OCI-LY1 (cell line): ENCODE measurements around the gene STKLD1.
A peak's percentile ranks its signal among the peaks of the same experiment; 100 is the strongest.

Experiments used
- H2AFZ ChIP-seq: fragments of 200-600 bp; sonication (generic), shearing (Covaris generic); 2 replicates; pipeline ENCODE4 v1.6.0; 2014; ENCODE audit warnings: antibody characterized with exemption, mild to moderate bottlenecking, low read length
- H3F3A ChIP-seq: fragments of 200-600 bp; sonication (generic), shearing (Covaris generic); 2 replicates; pipeline ENCODE4 v1.6.0; 2014; ENCODE audit warnings: mild to moderate bottlenecking, antibody characterized with exemption, low read length, moderate library complexity; ENCODE audit not compliant: insufficient read depth
- H3K27ac ChIP-seq: fragments of 200-600 bp; sonication (generic); 2 replicates; pipeline ENCODE4 v1.5.1; 2014; ENCODE audit warnings: low read length, mixed run types, mild to moderate bottlenecking, low read depth; ENCODE audit not compliant: poor library complexity, severe bottlenecking
- H3K27me3 ChIP-seq: fragments of 200-600 bp; sonication (generic); 2 replicates; pipeline ENCODE4 v1.6.0; 2014; ENCODE audit warnings: antibody characterized with exemption, mild to moderate bottlenecking, low read length, moderate library complexity; ENCODE audit not compliant: insufficient read depth
- H3K36me3 ChIP-seq: fragments of 200-600 bp; sonication (generic); 2 replicates; pipeline ENCODE4 v1.6.1; 2014; ENCODE audit warnings: mild to moderate bottlenecking, antibody characterized with exemption, low read length, moderate library complexity, mixed read lengths; ENCODE audit not compliant: insufficient read depth
- H3K4me1 ChIP-seq: fragments of 200-600 bp; sonication (generic); 2 replicates; pipeline ENCODE4 v1.5.1; 2014; ENCODE audit warnings: mild to moderate bottlenecking, low read length, moderate library complexity; ENCODE audit not compliant: insufficient read depth, severe bottlenecking
- H3K4me2 ChIP-seq: fragments of 200-600 bp; sonication (generic), shearing (Covaris generic); 2 replicates; pipeline ENCODE4 v1.6.1; 2014; ENCODE audit warnings: low read length
- H3K4me3 ChIP-seq: fragments of 200-600 bp; sonication (generic); 2 replicates; pipeline ENCODE4 v1.5.1; 2014; ENCODE audit warnings: low read length, low read depth, mild to moderate bottlenecking, mixed read lengths; ENCODE audit not compliant: poor library complexity, severe bottlenecking
- H3K79me2 ChIP-seq: fragments of 200-600 bp; shearing (Covaris generic); 2 replicates; pipeline ENCODE4 v1.6.1; 2016; ENCODE audit warnings: mixed run types, low read length, mixed read lengths; ENCODE audit not compliant: insufficient read depth
- H3K9ac ChIP-seq: fragments of 200-600 bp; sonication (generic), shearing (Covaris generic); 2 replicates; pipeline ENCODE4 v1.6.1; 2014; ENCODE audit warnings: mild to moderate bottlenecking, low read length, mixed read lengths
- H3K9me2 ChIP-seq: fragments of 200-600 bp; sonication (generic), shearing (Covaris generic); 2 replicates; pipeline ENCODE4 v1.6.1; 2014; ENCODE audit warnings: low read depth, mild to moderate bottlenecking, low read length, mixed read lengths
- H3K9me3 ChIP-seq: fragments of 200-600 bp; shearing (Covaris generic); 2 replicates; pipeline ENCODE4 v1.6.1; 2014; ENCODE audit warnings: low read length, mixed read lengths
- H4K20me1 ChIP-seq: fragments of 200-600 bp; sonication (generic), shearing (Covaris generic); 2 replicates; pipeline ENCODE4 v1.6.0; 2016; ENCODE audit warnings: mild to moderate bottlenecking, low read length; ENCODE audit not compliant: insufficient read depth
- EZH2 ChIP-seq: fragments of 200-600 bp; sonication (generic), shearing (Covaris generic); IDR thresholded peaks from 2 replicates; pipeline ENCODE4 v1.8.0; 2017; ENCODE audit warnings: borderline replicate concordance, mixed run types, mild to moderate bottlenecking, antibody characterized with exemption, low read length, moderate library complexity, mixed read lengths
- TF ChIP-seq, protein P1 (sequence below): fragments of 200-600 bp; sonication (generic), shearing (Covaris generic); IDR thresholded peaks from 2 replicates; pipeline ENCODE4 v1.5.1; 2017; ENCODE audit warnings: mild to moderate bottlenecking, antibody characterized with exemption, low read length, moderate library complexity, mixed read lengths

STKLD1 gene

DNA sequence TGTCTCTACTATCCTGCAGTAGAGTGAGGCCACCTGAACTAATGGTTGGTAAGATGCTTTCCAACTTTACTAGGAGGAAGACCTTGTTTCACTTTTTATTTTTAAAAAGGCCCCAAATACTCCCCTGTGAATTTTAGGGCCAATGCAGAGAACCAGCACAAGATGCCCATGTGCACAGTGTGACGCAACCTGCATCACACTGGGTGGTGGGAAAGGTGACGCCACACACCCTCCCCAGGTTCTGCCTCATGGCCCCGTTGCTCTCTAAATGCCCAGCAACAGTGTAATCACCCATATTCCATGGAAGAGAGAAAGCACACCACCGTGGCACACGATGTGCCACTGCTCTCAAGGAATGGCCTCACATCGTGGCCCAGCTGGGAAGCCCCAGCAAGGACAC is 6.7 kb upstream of the STKLD1 start:
- Histone ChIP-seq H4K20me1 (no peaks in the 10 kb centered on the region), H3K9ac (no peak overlapping the region), H3K4me2 (no peak overlapping the region), H3K4me1 (peaks cover 30% of the 10 kb centered on the region), H3K36me3 (peaks cover 46% of the 10 kb centered on the region), H3K4me3 (no peak overlapping the region), H3K27ac (no peak overlapping the region), H3K9me3 (no peaks in the 10 kb centered on the region), H3K27me3 (no peaks in the 10 kb centered on the region), H3F3A (no peaks in the 10 kb centered on the region), H3K9me2 (no peaks in the 10 kb centered on the region), H3K79me2 (peaks cover 16% of the 10 kb centered on the region), H2AFZ (no peak overlapping the region)
- TF ChIP-seq, protein P1, sequence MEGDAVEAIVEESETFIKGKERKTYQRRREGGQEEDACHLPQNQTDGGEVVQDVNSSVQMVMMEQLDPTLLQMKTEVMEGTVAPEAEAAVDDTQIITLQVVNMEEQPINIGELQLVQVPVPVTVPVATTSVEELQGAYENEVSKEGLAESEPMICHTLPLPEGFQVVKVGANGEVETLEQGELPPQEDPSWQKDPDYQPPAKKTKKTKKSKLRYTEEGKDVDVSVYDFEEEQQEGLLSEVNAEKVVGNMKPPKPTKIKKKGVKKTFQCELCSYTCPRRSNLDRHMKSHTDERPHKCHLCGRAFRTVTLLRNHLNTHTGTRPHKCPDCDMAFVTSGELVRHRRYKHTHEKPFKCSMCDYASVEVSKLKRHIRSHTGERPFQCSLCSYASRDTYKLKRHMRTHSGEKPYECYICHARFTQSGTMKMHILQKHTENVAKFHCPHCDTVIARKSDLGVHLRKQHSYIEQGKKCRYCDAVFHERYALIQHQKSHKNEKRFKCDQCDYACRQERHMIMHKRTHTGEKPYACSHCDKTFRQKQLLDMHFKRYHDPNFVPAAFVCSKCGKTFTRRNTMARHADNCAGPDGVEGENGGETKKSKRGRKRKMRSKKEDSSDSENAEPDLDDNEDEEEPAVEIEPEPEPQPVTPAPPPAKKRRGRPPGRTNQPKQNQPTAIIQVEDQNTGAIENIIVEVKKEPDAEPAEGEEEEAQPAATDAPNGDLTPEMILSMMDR, result no peak
- no peak for TF ChIP-seq EZH2

DNA sequence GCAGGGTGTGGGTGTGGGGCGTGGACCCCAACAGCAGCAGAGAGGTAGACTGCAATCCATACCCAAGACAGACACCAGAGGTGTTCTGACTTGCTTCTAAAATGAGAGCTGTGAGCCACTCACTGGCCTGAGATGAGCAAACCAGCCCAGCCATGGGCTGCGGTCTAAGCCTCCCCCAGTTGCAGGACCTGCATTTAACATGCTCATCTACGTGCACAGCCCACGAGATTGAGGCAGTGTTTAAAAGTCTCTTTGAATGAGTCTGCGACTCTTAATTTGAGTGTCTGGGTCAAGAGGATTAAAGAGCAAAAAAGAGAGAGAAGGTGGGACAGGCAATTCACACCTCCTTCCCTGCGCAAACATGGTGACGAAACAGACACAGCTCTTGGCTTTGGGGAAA is 6.2 kb upstream of the STKLD1 start:
- Histone ChIP-seq H4K20me1 (no peaks in the 10 kb centered on the region), H3K27me3 (no peaks in the 10 kb centered on the region), H3K27ac (no peak overlapping the region), H3F3A (no peaks in the 10 kb centered on the region), H3K4me1 (peaks cover 35% of the 10 kb centered on the region), H3K9me2 (no peaks in the 10 kb centered on the region), H2AFZ (no peak overlapping the region), H3K9ac (no peak overlapping the region), H3K9me3 (no peaks in the 10 kb centered on the region), H3K4me3 (no peak overlapping the region), H3K79me2 (peaks cover 21% of the 10 kb centered on the region), H3K36me3 (peaks cover 42% of the 10 kb centered on the region), H3K4me2 (peak overlapping the region; percentile 4; the same call in 1 of the 2 replicates)
- TF ChIP-seq EZH2, result no peak
- TF ChIP-seq, protein P1, result no peak

GRCh38 chr9:133370685-133371084 is 5.5 kb upstream of the STKLD1 start:
- Histone ChIP-seq H3K4me3 (peak overlapping the region; percentile 18), H3K4me2 (peak overlapping the region; percentile 50; the same call in 1 of the 2 replicates), H3K36me3 (peaks cover 35% of the 10 kb centered on the region), H3F3A (no peaks in the 10 kb centered on the region), H3K4me1 (peaks cover 36% of the 10 kb centered on the region), H3K27me3 (no peaks in the 10 kb centered on the region), H3K9me2 (no peaks in the 10 kb centered on the region), H3K9ac (peak overlapping the region; percentile 43; the same call in 1 of the 2 replicates), H3K9me3 (no peaks in the 10 kb centered on the region), H4K20me1 (no peaks in the 10 kb centered on the region), H2AFZ (no peak overlapping the region), H3K27ac (peak overlapping the region; percentile 52), H3K79me2 (peaks cover 28% of the 10 kb centered on the region)
- no peak for TF ChIP-seq EZH2

DNA sequence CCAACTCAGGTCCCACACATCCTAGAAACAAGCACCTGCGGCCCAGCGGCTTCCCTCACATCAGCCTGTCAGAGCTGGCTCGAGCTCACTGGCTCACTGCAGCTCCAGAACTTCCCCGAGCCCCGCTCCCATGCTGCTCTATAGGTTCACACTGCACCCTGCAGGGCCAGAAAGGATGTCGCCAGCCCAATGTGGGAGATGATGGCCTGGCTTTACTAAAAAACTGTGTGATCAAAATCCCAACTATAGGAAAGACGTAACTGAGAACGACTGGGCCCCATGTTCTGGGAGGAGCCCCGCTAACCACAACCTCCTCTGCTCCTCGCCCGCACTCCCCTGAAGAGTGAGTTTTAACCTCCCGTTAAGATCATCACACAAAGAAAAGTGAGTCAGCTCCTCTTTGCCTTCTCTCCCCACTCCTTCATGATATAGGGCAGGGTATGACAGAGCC is 4.9 kb upstream of the STKLD1 start:
- Histone ChIP-seq H2AFZ (no peak overlapping the region), H3K27me3 (no peaks in the 10 kb centered on the region), H3K9me3 (no peaks in the 10 kb centered on the region), H3K4me1 (peaks cover 37% of the 10 kb centered on the region), H4K20me1 (no peaks in the 10 kb centered on the region), H3K79me2 (peaks cover 28% of the 10 kb centered on the region), H3K4me3 (peak overlapping the region; percentile 18), H3K27ac (peak overlapping the region; percentile 52), H3K4me2 (peak overlapping the region; percentile 50), H3F3A (no peaks in the 10 kb centered on the region), H3K36me3 (peaks cover 29% of the 10 kb centered on the region), H3K9me2 (no peaks in the 10 kb centered on the region), H3K9ac (peak overlapping the region; percentile 43; the same call in 1 of the 2 replicates)
- TF ChIP-seq, protein P1, result peak; percentile 23; the same call in 1 of the 2 replicates
- no peak for TF ChIP-seq EZH2
